Measurements from ENCODE around the gene CD302.

DNA sequence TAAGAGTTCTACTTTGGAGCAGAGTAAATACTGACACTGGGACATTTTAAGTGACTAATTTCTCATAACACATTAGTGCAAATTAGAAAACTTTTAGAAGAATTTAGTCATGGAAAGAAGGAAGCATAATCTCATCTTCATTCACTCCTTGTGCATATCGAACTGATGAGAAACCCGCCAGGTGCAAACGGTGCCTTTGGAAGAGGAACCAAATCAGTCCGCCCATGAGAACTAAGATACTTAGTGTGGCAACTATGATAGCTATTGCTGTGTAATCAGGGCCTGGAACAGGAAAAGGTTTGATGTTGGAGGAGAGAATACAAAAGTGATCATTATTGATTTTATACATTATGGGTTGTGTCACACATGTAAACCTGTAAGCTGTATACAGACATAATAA lies 6.9 kb upstream of the CD302 start:
- TF ChIP-seq, protein P1, sequence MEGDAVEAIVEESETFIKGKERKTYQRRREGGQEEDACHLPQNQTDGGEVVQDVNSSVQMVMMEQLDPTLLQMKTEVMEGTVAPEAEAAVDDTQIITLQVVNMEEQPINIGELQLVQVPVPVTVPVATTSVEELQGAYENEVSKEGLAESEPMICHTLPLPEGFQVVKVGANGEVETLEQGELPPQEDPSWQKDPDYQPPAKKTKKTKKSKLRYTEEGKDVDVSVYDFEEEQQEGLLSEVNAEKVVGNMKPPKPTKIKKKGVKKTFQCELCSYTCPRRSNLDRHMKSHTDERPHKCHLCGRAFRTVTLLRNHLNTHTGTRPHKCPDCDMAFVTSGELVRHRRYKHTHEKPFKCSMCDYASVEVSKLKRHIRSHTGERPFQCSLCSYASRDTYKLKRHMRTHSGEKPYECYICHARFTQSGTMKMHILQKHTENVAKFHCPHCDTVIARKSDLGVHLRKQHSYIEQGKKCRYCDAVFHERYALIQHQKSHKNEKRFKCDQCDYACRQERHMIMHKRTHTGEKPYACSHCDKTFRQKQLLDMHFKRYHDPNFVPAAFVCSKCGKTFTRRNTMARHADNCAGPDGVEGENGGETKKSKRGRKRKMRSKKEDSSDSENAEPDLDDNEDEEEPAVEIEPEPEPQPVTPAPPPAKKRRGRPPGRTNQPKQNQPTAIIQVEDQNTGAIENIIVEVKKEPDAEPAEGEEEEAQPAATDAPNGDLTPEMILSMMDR (IDR thresholded peaks at IDR 0.05) = no peak
- TF ChIP-seq POLR2AphosphoS5 (IDR thresholded peaks at IDR 0.05) (no peak), EP300 (IDR thresholded peaks at IDR 0.05) (no peak), POLR2A (IDR thresholded peaks at IDR 0.05) (no peak)

All from suprapubic skin (tissue), 4 donors.